Esophagus muscularis mucosa (tissue), 3 donors: ENCODE results near the gene LPCAT2.

Source experiments
- POLR2A ChIP-seq: fragments of 450-650 bp; IDR thresholded peaks from one replicate; pipeline ENCODE4 v1.6.1; 2017; ENCODE audit warnings: antibody characterized with exemption, moderate library complexity, mild to moderate bottlenecking, low read depth
- TF ChIP-seq, protein P1 (sequence below), 3 experiments: fragments of 200-600 bp in 2 of 3; fragments of 450-650 bp in 1 of 3; sonication (generic) in 2 of 3; IDR thresholded peaks; one replicate each; pipeline ENCODE4 v1.5.1; 2017 to 2019; ENCODE audit warnings: antibody characterized with exemption in 3 of 3, mild to moderate bottlenecking in 2 of 3, moderate library complexity in 1 of 3

DNA sequence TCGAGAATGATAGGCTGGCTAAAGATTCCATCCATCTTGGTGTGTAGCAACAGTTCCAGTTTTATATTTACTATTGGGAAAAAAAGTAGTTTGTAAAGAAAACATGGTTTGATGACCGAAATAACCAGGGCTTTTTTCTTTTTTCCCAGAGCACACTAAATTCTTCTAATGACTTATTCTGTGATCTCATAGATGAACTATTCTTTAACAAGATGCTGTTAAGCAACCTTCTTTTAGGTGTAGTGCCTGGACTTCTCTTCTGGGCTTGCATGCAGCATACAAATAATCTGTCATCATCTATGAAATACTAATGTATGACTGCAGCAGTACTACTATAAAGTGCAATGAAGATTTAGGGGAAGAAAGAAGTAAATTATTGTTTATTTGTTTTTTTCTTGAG, 46.6 kb downstream of the LPCAT2 start:
- TF ChIP-seq, protein P1, sequence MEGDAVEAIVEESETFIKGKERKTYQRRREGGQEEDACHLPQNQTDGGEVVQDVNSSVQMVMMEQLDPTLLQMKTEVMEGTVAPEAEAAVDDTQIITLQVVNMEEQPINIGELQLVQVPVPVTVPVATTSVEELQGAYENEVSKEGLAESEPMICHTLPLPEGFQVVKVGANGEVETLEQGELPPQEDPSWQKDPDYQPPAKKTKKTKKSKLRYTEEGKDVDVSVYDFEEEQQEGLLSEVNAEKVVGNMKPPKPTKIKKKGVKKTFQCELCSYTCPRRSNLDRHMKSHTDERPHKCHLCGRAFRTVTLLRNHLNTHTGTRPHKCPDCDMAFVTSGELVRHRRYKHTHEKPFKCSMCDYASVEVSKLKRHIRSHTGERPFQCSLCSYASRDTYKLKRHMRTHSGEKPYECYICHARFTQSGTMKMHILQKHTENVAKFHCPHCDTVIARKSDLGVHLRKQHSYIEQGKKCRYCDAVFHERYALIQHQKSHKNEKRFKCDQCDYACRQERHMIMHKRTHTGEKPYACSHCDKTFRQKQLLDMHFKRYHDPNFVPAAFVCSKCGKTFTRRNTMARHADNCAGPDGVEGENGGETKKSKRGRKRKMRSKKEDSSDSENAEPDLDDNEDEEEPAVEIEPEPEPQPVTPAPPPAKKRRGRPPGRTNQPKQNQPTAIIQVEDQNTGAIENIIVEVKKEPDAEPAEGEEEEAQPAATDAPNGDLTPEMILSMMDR (IDR thresholded peaks at IDR 0.05), result no peak
- no peak for TF ChIP-seq POLR2A
